HepG2 (cell line): ENCODE results near the gene PTPRN. TPM values are rescaled to one million over a fixed set of nuclear protein-coding genes. Genes with fewer than 3 reads are reported as not detected.

ENCODE experiments used
- ARID5B ChIP-seq: IDR thresholded peaks from 2 replicates; pipeline ENCODE4 v1.4.0; 2020; ENCODE audit warnings: mild to moderate bottlenecking, missing genetic modification reagents
- CHCHD3 ChIP-seq: sonication (generic); formaldehyde crosslinking; IDR thresholded peaks from 2 replicates; pipeline ENCODE4 v1.8.0; 2022; ENCODE audit warnings: mild to moderate bottlenecking, missing genetic modification reagents, moderate library complexity
- MEF2D ChIP-seq: sonication (generic); formaldehyde crosslinking; IDR thresholded peaks from 2 replicates; pipeline ENCODE4 v1.5.1; 2020; ENCODE audit warnings: mild to moderate bottlenecking, missing genetic modification reagents
- NFKB2 ChIP-seq: sonication (generic); formaldehyde crosslinking; IDR thresholded peaks from 2 replicates; pipeline ENCODE4 v1.4.0; 2020; ENCODE audit warnings: missing genetic modification reagents, borderline replicate concordance
- THAP11 ChIP-seq: IDR thresholded peaks from 2 replicates; pipeline ENCODE4 v1.6.1; 2016; ENCODE audit warnings: missing biosample characterization, missing genetic modification reagents
- ZFP62 ChIP-seq: sonication (generic); formaldehyde crosslinking; IDR thresholded peaks from 2 replicates; pipeline ENCODE4 v1.4.0; 2020; ENCODE audit warnings: missing genetic modification reagents
- ZKSCAN1 ChIP-seq: fragments of 150-350 bp; IDR thresholded peaks from 2 replicates; pipeline ENCODE4 v1.6.1; 2014; ENCODE audit warnings: low read length
- ZNF232 ChIP-seq: sonication (generic); formaldehyde crosslinking; IDR thresholded peaks from 2 replicates; pipeline ENCODE4 v1.4.0; 2020; ENCODE audit warnings: missing genetic modification reagents, borderline replicate concordance
- ZNF318 ChIP-seq: sonication (generic); formaldehyde crosslinking; IDR thresholded peaks from 2 replicates; pipeline ENCODE4 v1.4.0; 2020; ENCODE audit warnings: mild to moderate bottlenecking, missing genetic modification reagents
- ZNF337 ChIP-seq: sonication (generic); formaldehyde crosslinking; IDR thresholded peaks from 2 replicates; pipeline ENCODE4 v1.5.1; 2020; ENCODE audit warnings: missing genetic modification reagents, low read depth, mild to moderate bottlenecking, borderline replicate concordance
- ZNF430 ChIP-seq: sonication (generic); formaldehyde crosslinking; IDR thresholded peaks from 2 replicates; pipeline ENCODE4 v1.9.0; 2021; ENCODE audit warnings: mild to moderate bottlenecking, missing genetic modification reagents
- ZNF703 ChIP-seq: sonication (generic); formaldehyde crosslinking; IDR thresholded peaks from 2 replicates; pipeline ENCODE4 v1.5.1; 2020; ENCODE audit warnings: missing genetic modification reagents, mild to moderate bottlenecking, moderate library complexity, borderline replicate concordance
- ZNF749 ChIP-seq: sonication (generic); formaldehyde crosslinking; IDR thresholded peaks from 2 replicates; pipeline ENCODE4 v1.8.0; 2022; ENCODE audit warnings: mild to moderate bottlenecking, missing genetic modification reagents, moderate library complexity, borderline replicate concordance
- ZUFSP ChIP-seq: sonication (generic); formaldehyde crosslinking; IDR thresholded peaks from 2 replicates; pipeline ENCODE4 v1.9.0; 2021; ENCODE audit warnings: missing genetic modification reagents, mild to moderate bottlenecking, borderline replicate concordance
- polyA plus RNA-seq, 8 experiments: library from polyadenylated mRNA; depleted of rRNA in 3 of 8; stranded (reverse) in 7 of 8; unstranded in 1 of 8; fragments of >200 nt; fragmentation: Illumina TruSeq in 4 of 8; extraction: Trizol in 4 of 8; gene quantifications; 2 replicates each; pipeline versions ENCODE4 v1.2.1 to v1.2.3, GENCODE V29; 2011 to 2016; ENCODE audit warnings: low read depth in 4 of 8, missing spikeins in 1 of 8, mixed read lengths in 1 of 8; ENCODE audit not compliant: insufficient read depth in 1 of 8
- total RNA-seq, 5 experiments: library from RNA; depleted of rRNA; stranded (reverse); fragments of >200 nt; fragmentation: Illumina TruSeq; extraction: Trizol; gene quantifications; 2 replicates each; pipeline ENCODE4 v1.2.3, GENCODE V29; 2016; ENCODE audit warnings: low read depth in 1 of 5

The PTPRN gene
- total and polyA plus RNA-seq, 2 of the 13 experiments (the other 11 are each of a cell fraction or from before 2014, with no cell fraction given), result 0.26 TPM; not detected in 1

GRCh38 chr2:219247678-219248642 is 61.2 kb downstream of the PTPRN start (continued):
- TF ChIP-seq ARID5B (no peak), ZNF318 (no peak), ZNF749 (CRISPR knock-in tag) (no peak), THAP11 (CRISPR knock-in tag) (no peak), ZUFSP (CRISPR knock-in tag) (no peak), ZNF430 (CRISPR knock-in tag) (no peak), CHCHD3 (CRISPR knock-in tag) (no peak), ZNF703 (CRISPR knock-in tag) (no peak), ZKSCAN1 (no peak), MEF2D (CRISPR knock-in tag) (no peak), ZNF337 (CRISPR knock-in tag) (no peak; the same call in 1 of the 2 replicates), ZFP62 (CRISPR knock-in tag) (no peak), ZNF232 (CRISPR knock-in tag) (no peak), NFKB2 (CRISPR knock-in tag) (no peak)
